ENCODE measurements around the gene CRTAC1.

The CRTAC1 gene

DNA sequence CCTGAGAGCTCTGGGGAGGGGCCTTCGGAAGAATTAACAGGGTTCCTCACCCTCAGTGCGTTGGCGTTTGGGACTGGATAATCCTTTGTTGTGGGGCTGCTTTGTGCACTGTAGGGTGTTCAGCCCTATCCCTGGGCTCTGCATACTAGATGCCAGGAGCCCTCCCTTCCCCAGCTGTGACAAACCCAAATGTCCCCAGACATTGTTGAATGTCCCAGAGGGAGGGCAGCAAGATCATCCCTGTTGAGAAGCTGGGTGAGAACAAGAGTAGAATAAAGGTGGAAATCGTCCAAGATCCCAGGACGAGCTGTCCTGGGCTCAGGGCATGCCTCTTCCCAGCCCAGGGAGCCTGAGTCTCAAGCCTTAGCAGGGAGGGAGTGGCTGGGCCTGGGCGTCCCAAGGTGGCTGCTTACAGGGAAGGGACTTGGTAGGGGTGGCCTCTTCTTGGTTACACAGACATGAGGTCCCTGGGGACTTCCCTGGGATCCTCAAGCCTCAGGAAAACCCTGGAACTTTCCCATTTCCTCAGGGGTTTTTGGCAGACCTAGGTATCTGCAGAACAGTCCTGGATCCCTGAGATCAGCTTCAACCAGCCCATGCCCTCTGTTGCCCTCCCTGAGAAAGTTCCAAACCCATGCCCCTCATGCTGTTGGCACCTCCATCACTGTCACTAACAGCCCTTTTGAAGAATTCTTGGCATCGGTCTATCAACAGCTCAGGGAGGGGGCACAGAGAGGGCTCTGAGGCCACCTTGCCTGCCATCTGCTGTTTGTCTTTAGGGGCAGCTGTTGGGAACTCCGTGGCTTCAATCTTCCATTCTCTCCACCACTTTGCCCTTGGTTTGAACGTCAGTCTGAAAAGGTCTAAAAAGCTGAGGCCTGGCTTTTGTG lies 127.0 kb downstream of the CRTAC1 start:
- TF ChIP-seq SPI1 (IDR thresholded peaks at IDR 0.05; ENCODE audit: low read depth, low read length) (no peak), PAX5 (IDR thresholded peaks at IDR 0.05; ENCODE audit: insufficient read depth, low read length, severe bottlenecking) (no peak), POU2F2 (IDR thresholded peaks at IDR 0.05; ENCODE audit: low read depth, low read length) (no peak), TAF1 (IDR thresholded peaks at IDR 0.05; ENCODE audit: low read depth, low read length) (no peak), POLR2A (IDR thresholded peaks at IDR 0.05; ENCODE audit: low read depth, low read length) (no peak), POLR2AphosphoS5 (IDR thresholded peaks at IDR 0.05; ENCODE audit: low read depth, low read length) (no peak)
- FAIRE-seq (no peak), DNase-seq (ENCODE audit: insufficient read length, low spot score) (no peak)

DNA sequence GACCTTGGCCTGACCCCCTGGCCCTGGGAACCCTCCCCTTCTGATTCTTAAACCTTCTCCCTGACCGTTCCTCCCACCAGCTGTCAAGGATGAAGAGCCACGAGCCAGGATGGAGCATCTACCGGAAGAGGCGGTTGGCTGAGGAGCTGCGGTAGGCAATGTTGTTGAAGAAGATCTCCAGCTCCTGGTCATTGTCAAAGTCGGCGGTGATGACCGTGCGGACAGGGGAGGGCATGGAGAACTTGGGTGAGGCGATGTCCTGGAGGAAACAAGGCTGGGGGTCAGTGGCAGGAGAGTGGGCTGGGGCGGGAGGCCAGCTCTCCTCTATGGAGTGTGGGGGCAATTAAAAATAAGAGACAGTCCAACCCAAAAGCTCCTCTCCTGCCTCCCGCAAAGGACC lies 129.0 kb downstream of the CRTAC1 start:
- DNase-seq (ENCODE audit: insufficient read length, low spot score), result no peak
- TF ChIP-seq TAF1 (IDR thresholded peaks at IDR 0.05; ENCODE audit: low read depth, low read length), result no peak
- TF ChIP-seq SPI1 (IDR thresholded peaks at IDR 0.05; ENCODE audit: low read depth, low read length), result no peak
- TF ChIP-seq POU2F2 (IDR thresholded peaks at IDR 0.05; ENCODE audit: low read depth, low read length), result no peak
- no peak for TF ChIP-seq POLR2AphosphoS5 (IDR thresholded peaks at IDR 0.05; ENCODE audit: low read depth, low read length)
- TF ChIP-seq POLR2A (IDR thresholded peaks at IDR 0.05; ENCODE audit: low read depth, low read length), result no peak
- TF ChIP-seq PAX5 (IDR thresholded peaks at IDR 0.05; ENCODE audit: insufficient read depth, low read length, severe bottlenecking), result no peak
- no peak for FAIRE-seq

GRCh38 chr10:97898429-97898828 lies 132.0 kb downstream of the CRTAC1 start:
- TF ChIP-seq TAF1 (IDR thresholded peaks at IDR 0.05; ENCODE audit: low read depth, low read length), result no peak
- no peak for TF ChIP-seq PAX5 (IDR thresholded peaks at IDR 0.05; ENCODE audit: insufficient read depth, low read length, severe bottlenecking)
- no peak for TF ChIP-seq POU2F2 (IDR thresholded peaks at IDR 0.05; ENCODE audit: low read depth, low read length)
- no peak for TF ChIP-seq POLR2A (IDR thresholded peaks at IDR 0.05; ENCODE audit: low read depth, low read length)
- no peak for TF ChIP-seq POLR2AphosphoS5 (IDR thresholded peaks at IDR 0.05; ENCODE audit: low read depth, low read length)
- no peak for TF ChIP-seq SPI1 (IDR thresholded peaks at IDR 0.05; ENCODE audit: low read depth, low read length)
- FAIRE-seq (no peak), DNase-seq (ENCODE audit: insufficient read length, low spot score) (no peak)

DNA sequence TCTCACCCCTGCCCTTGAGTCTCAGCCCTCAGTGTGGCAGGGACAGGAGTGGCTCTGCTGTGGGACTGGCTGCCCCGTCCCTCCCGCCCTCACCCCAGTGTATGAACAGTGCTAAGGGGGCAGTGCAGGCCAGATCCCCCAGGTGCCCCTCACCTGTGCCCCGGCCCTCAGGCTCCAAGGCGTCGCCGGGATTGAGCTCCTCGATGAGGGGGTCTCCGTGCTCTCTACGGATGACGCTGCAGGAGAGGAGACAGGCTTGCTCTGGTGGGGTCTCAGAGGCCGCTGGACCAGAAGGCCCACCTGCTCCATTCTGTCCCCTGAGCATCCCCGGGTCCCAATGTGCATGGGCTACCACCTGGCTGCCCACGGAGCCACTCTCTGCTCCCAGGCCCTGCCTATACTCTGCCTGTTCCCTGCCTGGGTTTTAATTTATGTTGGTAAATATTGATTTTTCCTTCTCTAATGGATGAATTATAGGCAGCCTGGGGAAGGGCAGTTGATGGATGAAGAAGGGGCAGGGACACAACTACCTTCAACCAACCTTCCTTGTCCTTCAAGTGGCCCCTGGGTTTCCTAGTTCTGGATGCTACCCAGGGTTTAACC lies 133.6 kb downstream of the CRTAC1 start:
- TF ChIP-seq POLR2A (IDR thresholded peaks at IDR 0.05; ENCODE audit: low read depth, low read length) (no peak), POLR2AphosphoS5 (IDR thresholded peaks at IDR 0.05; ENCODE audit: low read depth, low read length) (no peak), PAX5 (IDR thresholded peaks at IDR 0.05; ENCODE audit: insufficient read depth, low read length, severe bottlenecking) (no peak), TAF1 (IDR thresholded peaks at IDR 0.05; ENCODE audit: low read depth, low read length) (no peak), SPI1 (IDR thresholded peaks at IDR 0.05; ENCODE audit: low read depth, low read length) (no peak), POU2F2 (IDR thresholded peaks at IDR 0.05; ENCODE audit: low read depth, low read length) (no peak)
- DNase-seq (ENCODE audit: insufficient read length, low spot score) (no peak), FAIRE-seq (no peak)

GRCh38 chr10:97895915-97896314 lies 134.5 kb downstream of the CRTAC1 start:
- DNase-seq (ENCODE audit: insufficient read length, low spot score) (no peak), FAIRE-seq (no peak)
- TF ChIP-seq SPI1 (IDR thresholded peaks at IDR 0.05; ENCODE audit: low read depth, low read length) (no peak), POLR2AphosphoS5 (IDR thresholded peaks at IDR 0.05; ENCODE audit: low read depth, low read length) (no peak), POU2F2 (IDR thresholded peaks at IDR 0.05; ENCODE audit: low read depth, low read length) (no peak), TAF1 (IDR thresholded peaks at IDR 0.05; ENCODE audit: low read depth, low read length) (no peak), PAX5 (IDR thresholded peaks at IDR 0.05; ENCODE audit: insufficient read depth, low read length, severe bottlenecking) (no peak), POLR2A (IDR thresholded peaks at IDR 0.05; ENCODE audit: low read depth, low read length) (no peak)

DNA sequence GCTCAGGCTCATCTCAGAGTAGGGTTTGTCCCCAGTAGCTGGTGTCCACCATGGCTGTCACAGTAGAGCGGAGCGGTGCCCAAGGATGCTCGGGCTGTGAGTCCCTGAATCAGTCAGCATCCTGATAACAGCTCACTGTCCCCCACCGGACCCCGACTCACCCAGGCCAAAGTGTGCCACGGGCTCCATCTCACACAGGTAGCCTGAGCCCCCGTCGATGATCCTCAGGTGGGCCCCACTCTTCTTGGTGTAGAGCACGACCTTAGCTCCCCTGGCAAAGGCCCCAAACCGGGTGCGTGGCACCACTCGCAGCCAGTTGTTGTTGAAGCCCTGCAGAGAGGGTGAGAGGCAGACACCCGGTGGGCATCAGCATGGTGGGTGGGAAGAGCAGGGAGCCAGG lies 135.3 kb downstream of the CRTAC1 start:
- no peak for DNase-seq (ENCODE audit: insufficient read length, low spot score)
- no peak for FAIRE-seq
- TF ChIP-seq TAF1 (IDR thresholded peaks at IDR 0.05; ENCODE audit: low read depth, low read length) (no peak), PAX5 (IDR thresholded peaks at IDR 0.05; ENCODE audit: insufficient read depth, low read length, severe bottlenecking) (no peak), POU2F2 (IDR thresholded peaks at IDR 0.05; ENCODE audit: low read depth, low read length) (no peak), SPI1 (IDR thresholded peaks at IDR 0.05; ENCODE audit: low read depth, low read length) (no peak), POLR2AphosphoS5 (IDR thresholded peaks at IDR 0.05; ENCODE audit: low read depth, low read length) (no peak), POLR2A (IDR thresholded peaks at IDR 0.05; ENCODE audit: low read depth, low read length) (no peak)

DNA sequence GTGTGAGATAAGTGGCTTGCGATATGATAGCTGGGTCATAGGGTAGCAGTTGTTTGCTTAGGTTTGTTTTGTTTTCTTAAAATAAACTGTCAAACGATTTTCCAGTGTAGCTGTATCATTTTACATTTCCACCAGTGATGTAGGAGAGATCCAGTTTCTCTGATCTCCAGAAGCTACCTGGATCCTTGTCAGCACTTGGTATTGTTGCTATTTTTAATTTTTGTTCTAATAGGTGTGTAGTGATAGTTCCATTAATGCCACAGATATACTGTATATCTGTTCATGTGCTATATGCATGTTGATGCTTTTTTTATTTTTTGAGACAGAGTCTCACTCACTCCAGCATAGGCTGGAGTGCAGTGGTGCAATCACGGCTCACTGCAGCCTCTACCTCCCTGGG lies 136.3 kb downstream of the CRTAC1 start:
- DNase-seq (ENCODE audit: insufficient read length, low spot score) (no peak), FAIRE-seq (no peak)
- TF ChIP-seq POU2F2 (IDR thresholded peaks at IDR 0.05; ENCODE audit: low read depth, low read length), result no peak
- TF ChIP-seq POLR2A (IDR thresholded peaks at IDR 0.05; ENCODE audit: low read depth, low read length), result no peak
- no peak for TF ChIP-seq TAF1 (IDR thresholded peaks at IDR 0.05; ENCODE audit: low read depth, low read length)
- no peak for TF ChIP-seq PAX5 (IDR thresholded peaks at IDR 0.05; ENCODE audit: insufficient read depth, low read length, severe bottlenecking)

GRCh38 chr10:97892939-97893338 lies 137.5 kb downstream of the CRTAC1 start:
- FAIRE-seq (no peak), DNase-seq (ENCODE audit: insufficient read length, low spot score) (no peak)
- TF ChIP-seq PAX5 (IDR thresholded peaks at IDR 0.05; ENCODE audit: insufficient read depth, low read length, severe bottlenecking) (no peak), POU2F2 (IDR thresholded peaks at IDR 0.05; ENCODE audit: low read depth, low read length) (no peak), TAF1 (IDR thresholded peaks at IDR 0.05; ENCODE audit: low read depth, low read length) (no peak), SPI1 (IDR thresholded peaks at IDR 0.05; ENCODE audit: low read depth, low read length) (no peak), POLR2AphosphoS5 (IDR thresholded peaks at IDR 0.05; ENCODE audit: low read depth, low read length) (no peak), POLR2A (IDR thresholded peaks at IDR 0.05; ENCODE audit: low read depth, low read length) (no peak)

DNA sequence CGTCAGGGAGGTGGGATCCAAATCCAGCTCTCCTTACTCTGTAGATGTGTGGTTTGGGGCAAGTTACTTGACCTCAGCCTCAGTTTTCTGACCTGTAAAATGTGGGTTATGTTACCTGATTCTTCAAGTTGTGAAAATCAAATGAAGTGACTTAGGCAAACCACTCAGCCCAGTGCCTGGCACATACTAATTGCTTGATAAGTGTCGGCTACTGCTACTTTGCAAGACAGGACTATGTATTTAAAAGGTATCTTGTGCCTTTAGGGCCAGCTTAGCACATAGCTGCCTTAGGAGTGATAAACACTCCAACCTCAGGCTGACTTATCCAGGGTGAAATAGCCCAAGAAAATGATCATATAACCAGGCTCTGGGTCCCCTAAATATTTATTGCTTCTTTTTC lies 137.9 kb downstream of the CRTAC1 start:
- DNase-seq (ENCODE audit: insufficient read length, low spot score) (no peak), FAIRE-seq (no peak)
- no peak for TF ChIP-seq PAX5 (IDR thresholded peaks at IDR 0.05; ENCODE audit: insufficient read depth, low read length, severe bottlenecking)

Measured in GM12891 (cell line).